K562 (cell line): Measurements from ENCODE around the gene CDC6. TPM values are rescaled to one million over a fixed set of nuclear protein-coding genes. Genes with fewer than 3 reads are reported as not detected.

Experiments used
- CTCFL ChIP-seq: IDR thresholded peaks from 2 replicates; pipeline ENCODE4 v1.6.1; 2011; ENCODE audit warnings: borderline replicate concordance, low read depth, mild to moderate bottlenecking, moderate library complexity, low read length; ENCODE audit not compliant: insufficient read depth, poor library complexity, severe bottlenecking
- E2F8 ChIP-seq: fragments of 450-650 bp; IDR thresholded peaks from 2 replicates; pipeline ENCODE4 v1.7.1; 2018; ENCODE audit warnings: mild to moderate bottlenecking, low read depth; ENCODE audit not compliant: partially characterized antibody
- EP300 ChIP-seq: IDR thresholded peaks from 2 replicates; pipeline ENCODE4 v1.6.1; 2012; ENCODE audit warnings: low read length, improper control_type of control experiment
- EP400 ChIP-seq: fragments of 450-650 bp; IDR thresholded peaks from 2 replicates; pipeline ENCODE4 v1.6.1; 2017; ENCODE audit warnings: antibody characterized with exemption, mild to moderate bottlenecking, moderate library complexity
- ESRRA ChIP-seq: fragments of 450-650 bp; IDR thresholded peaks from 2 replicates; pipeline ENCODE4 v1.6.1; 2014; ENCODE audit warnings: low read depth, mild to moderate bottlenecking, moderate library complexity, borderline replicate concordance
- HLTF ChIP-seq: fragments of 450-650 bp; IDR thresholded peaks from 2 replicates; pipeline ENCODE4 v1.6.1; 2016
- MBD2 ChIP-seq: sonication (generic); IDR thresholded peaks from 2 replicates; pipeline ENCODE4 v1.6.1; 2016; ENCODE audit warnings: low read depth, borderline replicate concordance
- NCOA2 ChIP-seq, 2 experiments: fragments of 450-650 bp; IDR thresholded peaks; 2 replicates each; pipeline ENCODE4 v1.6.1; 2018; ENCODE audit warnings: mild to moderate bottlenecking in 2 of 2, moderate library complexity in 1 of 2; ENCODE audit not compliant: partially characterized antibody in 2 of 2
- NFRKB ChIP-seq: fragments of 450-650 bp; IDR thresholded peaks from 2 replicates; pipeline ENCODE4 v1.6.1; 2016; ENCODE audit warnings: low read depth
- NUFIP1 ChIP-seq: fragments of 450-650 bp; IDR thresholded peaks from 2 replicates; pipeline ENCODE4 v1.6.1; 2018; ENCODE audit not compliant: partially characterized antibody
- PRMT5 ChIP-seq: sonication (generic); formaldehyde crosslinking; IDR thresholded peaks from 2 replicates; pipeline ENCODE4 v1.5.0; 2020; ENCODE audit warnings: missing genetic modification reagents
- RFX7 ChIP-seq: fragments of 250-450 bp; sonication (Bioruptor Pico); IDR thresholded peaks from 2 replicates; pipeline ENCODE4 v1.5.1; 2021; ENCODE audit warnings: mild to moderate bottlenecking
- SIX5 ChIP-seq, 2 experiments: IDR thresholded peaks; 2 replicates each; pipeline ENCODE4 v1.6.1; 2011; ENCODE audit warnings: low read length in 2 of 2, borderline replicate concordance in 1 of 2, low read depth in 1 of 2, mild to moderate bottlenecking in 1 of 2, moderate library complexity in 1 of 2; ENCODE audit not compliant: insufficient read depth in 1 of 2
- SREBF2 ChIP-seq: sonication (generic); formaldehyde crosslinking; IDR thresholded peaks from 2 replicates; pipeline ENCODE4 v1.4.0; 2020; ENCODE audit warnings: mild to moderate bottlenecking, missing genetic modification reagents
- SRSF1 ChIP-seq: fragments of 200-400 bp; formaldehyde crosslinking; IDR thresholded peaks from 2 replicates; pipeline ENCODE4 v1.6.1; 2017; ENCODE audit warnings: mild to moderate bottlenecking, low read depth, low read length, moderate library complexity
- TAF1 ChIP-seq: IDR thresholded peaks from 2 replicates; pipeline ENCODE4 v1.6.1; 2011; ENCODE audit warnings: mild to moderate bottlenecking, low read length, moderate library complexity; ENCODE audit not compliant: insufficient read depth, control insufficient read depth, severe bottlenecking; ENCODE audit errors: extremely low read depth
- TAF15 ChIP-seq: fragments of 200-400 bp; formaldehyde crosslinking; IDR thresholded peaks from 2 replicates; pipeline ENCODE4 v1.6.1; 2017; ENCODE audit warnings: mild to moderate bottlenecking, low read depth, low read length, moderate library complexity
- TAF9B ChIP-seq: fragments of 450-650 bp; IDR thresholded peaks from 2 replicates; pipeline ENCODE4 v1.6.1; 2018; ENCODE audit warnings: mild to moderate bottlenecking; ENCODE audit not compliant: partially characterized antibody
- ZEB2 ChIP-seq: fragments of 450-650 bp; IDR thresholded peaks from 2 replicates; pipeline ENCODE4 v1.6.1; 2016
- ZNF395 ChIP-seq: fragments of 200-800 bp; sonication (Bioruptor generic); IDR thresholded peaks from 2 replicates; pipeline ENCODE4 v1.6.1; 2017; ENCODE audit warnings: missing genetic modification characterization, missing compliant biosample characterization
- ZNF584 ChIP-seq: fragments of 200-800 bp; sonication (Bioruptor generic); IDR thresholded peaks from 2 replicates; pipeline ENCODE4 v1.6.1; 2016; ENCODE audit warnings: low read depth, mild to moderate bottlenecking, missing genetic modification characterization, missing compliant biosample characterization
- polyA plus RNA-seq, 8 experiments: library from polyadenylated mRNA; depleted of rRNA in 4 of 8; stranded (reverse) in 5 of 8; unstranded in 3 of 8; fragments of >200 nt; fragmentation: Nextera tagmentation in 2 of 8; fragmentation: Illumina TruSeq in 1 of 8; extraction: Ambion mirVana in 2 of 8; extraction: Trizol in 1 of 8; gene quantifications; 2 replicates each; pipeline versions ENCODE4 v1.2.1 to v1.2.3, GENCODE V29; 2011 to 2014; ENCODE audit warnings: inconsistent platforms in 1 of 8, missing spikeins in 1 of 8
- total RNA-seq, 7 experiments: library from RNA; depleted of rRNA in 6 of 7; stranded (reverse); fragments of >200 nt in 6 of 7; fragmentation: Illumina TruSeq in 2 of 7; extraction: Trizol in 2 of 7; gene quantifications; 2 replicates each; pipeline versions ENCODE4 v1.2.1 to v1.2.3, GENCODE V29; 2011 to 2021; ENCODE audit warnings: low replicate concordance in 1 of 7

The CDC6 gene
- total and polyA plus RNA-seq, 9 of the 15 experiments (the other 6 are each of a cell fraction or from before 2014, with no cell fraction given) = 29.6 to 141 (median 106) TPM

DNA sequence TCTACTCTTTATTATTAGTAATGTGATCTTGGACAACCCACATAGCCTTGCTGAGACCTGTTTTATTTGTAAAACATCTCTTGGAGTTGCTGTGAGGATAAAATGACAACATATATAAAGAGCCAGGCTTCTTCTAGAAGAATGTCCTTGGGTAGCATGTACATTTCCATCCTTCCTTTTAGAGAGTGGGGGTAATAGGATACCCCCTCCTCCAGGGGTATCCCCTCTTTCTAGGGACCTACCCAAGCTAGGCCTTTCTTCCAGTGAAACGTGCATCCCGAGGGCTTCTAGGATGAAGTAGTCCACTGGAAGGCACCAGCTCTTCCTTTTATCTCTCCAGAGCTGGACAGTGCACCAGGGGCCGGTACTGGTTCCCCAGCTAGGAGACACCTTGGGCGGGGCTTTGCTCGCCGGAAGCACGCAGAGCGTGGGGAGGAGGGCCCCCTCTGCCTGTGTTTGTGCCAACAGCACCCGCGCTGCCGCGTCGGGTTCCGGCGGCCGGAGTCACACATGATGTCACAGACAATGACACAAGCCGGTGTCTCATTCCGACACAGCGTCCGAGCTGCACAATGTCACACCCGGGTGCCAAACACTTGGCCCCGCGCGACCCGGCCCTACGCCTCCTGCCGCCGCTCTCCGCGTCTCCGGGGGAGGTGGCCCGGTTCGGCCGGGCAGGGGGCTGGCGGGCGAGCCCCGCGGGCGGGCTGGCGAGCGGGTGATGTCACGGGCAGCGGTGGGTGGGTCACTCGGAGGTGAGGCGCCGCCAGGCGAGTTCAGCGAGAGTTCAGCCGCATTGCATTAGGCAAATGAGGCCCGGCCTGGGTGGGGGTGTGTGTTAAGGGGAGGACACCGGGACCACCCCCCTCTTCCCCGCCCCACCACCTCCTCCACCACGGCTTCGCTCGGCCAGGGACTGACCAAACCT lies 53.5 kb downstream of the CDC6 start (continued):
- TF ChIP-seq E2F8 (peak; percentile 57), SRSF1 (no peak), TAF9B (no peak), ESRRA (peak; percentile 76), HLTF (no peak), TAF15 (no peak), NCOA2 (IDR thresholded peaks at IDR 0.05; ENCODE audit: partially characterized antibody in 2 of 2) (no peak), EP400 (0 out of 2 replicates have a peak, but pooled peaks have one; percentile 53), ZNF584 (CRISPR knock-in tag) (no peak), NFRKB (no peak), SIX5 (IDR thresholded peaks at IDR 0.05; ENCODE audit: borderline replicate concordance in 1 of 2, insufficient read depth in 1 of 2, low read depth in 1 of 2, low read length in 2 of 2) (no peak), EP300 (0 out of 2 replicates have a peak, but pooled peaks have one; percentile 23), MBD2 (no peak), SREBF2 (CRISPR knock-in tag) (no peak), PRMT5 (CRISPR knock-in tag) (no peak), ZEB2 (no peak), ZNF395 (CRISPR knock-in tag) (0 out of 2 replicates have a peak, but pooled peaks have one; percentile 47), NUFIP1 (no peak), RFX7 (no peak), CTCFL (no peak), TAF1 (no peak)
